ENCODE data around the gene TSSK6. TPM values are rescaled to one million over a fixed set of nuclear protein-coding genes. Genes with fewer than 3 reads are reported as not detected.
A peak's percentile ranks its signal among the peaks of the same experiment; 100 is the strongest.

Gene TSSK6
- total RNA-seq, 1 donor from 2014 or later: 1.7 TPM

DNA sequence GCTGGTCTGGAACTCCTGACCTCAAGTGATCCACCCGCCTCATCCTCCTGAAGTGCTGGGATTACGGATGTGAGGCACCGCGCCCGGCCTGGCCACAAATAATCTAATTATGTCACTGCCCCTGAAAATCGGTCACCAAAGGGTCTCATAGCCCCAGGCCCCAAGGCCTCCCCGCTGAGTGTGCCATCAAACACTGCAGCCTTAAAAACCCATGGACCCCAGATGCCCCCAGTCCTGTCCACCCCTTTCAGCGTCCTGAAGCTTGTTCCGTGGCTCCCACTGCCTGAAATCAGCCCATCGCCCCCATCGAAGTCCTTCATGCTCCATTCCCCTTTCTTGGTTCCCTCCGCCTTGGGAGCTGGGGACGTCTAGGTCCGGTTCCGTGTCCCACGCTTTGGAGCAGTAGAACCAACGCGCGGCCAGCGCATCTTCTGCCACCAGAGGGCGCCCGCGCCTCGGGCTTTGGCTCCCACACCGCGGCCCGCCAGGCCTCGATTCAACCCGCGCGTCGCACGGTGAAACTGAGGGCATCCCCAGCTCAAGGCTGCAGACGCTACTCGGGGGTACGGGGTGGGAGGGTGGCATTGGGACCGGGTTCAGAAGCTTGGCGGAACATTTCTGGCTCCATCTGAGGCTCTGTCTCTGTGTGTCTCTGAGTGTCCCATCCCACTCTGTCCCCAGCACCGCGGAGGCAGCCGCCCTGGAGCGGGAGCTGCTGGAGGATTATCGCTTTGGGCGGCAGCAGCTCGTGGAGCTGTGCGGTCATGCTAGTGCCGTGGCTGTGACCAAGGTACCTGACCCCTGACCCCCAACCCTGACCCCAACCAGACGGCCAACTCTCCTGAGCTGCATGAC, 16.8 kb upstream of the TSSK6 start:
- DNase-seq (ENCODE audit: low spot score): peak; percentile 66

DNA sequence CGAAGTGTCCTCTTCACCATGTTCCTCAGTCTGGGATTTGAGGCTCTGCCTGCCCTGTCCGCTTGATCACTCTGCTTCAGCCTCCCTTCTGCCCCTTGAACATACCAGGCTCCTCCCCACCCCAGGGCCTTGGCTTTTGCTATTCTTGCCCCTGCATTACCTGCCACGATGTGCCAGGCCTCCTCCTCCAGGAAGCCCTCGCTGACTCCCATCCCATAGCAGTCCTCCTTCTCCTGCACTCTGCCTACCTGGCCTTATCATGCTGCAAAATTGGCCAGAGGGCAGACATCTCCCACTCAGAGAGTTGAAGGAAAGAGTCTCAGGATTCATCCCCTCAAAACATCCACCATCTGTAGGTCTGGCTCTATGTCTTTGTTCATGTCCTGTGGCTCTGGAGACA, 15.5 kb upstream of the TSSK6 start:
- DNase-seq (ENCODE audit: low spot score): no peak

DNA sequence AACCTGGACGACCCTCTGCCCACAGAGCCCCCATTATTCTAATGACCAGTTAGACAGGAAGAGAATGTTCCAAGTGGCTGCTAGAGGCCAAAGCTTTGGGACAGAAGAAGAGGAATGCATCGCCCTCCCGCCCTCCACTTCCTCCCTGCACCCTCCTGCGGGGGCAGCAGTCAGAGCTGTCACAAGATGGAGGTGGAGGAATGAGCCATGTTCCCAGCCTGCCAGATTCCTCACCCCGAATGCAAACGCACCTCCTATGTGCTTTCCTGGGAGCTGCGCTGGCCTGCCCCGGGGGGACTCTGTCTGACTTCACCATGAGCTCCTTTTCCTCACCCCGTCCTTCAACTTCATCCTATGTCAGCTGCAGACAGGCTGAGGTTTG, 15.1 kb upstream of the TSSK6 start:
- DNase-seq (ENCODE audit: low spot score): no peak

DNA sequence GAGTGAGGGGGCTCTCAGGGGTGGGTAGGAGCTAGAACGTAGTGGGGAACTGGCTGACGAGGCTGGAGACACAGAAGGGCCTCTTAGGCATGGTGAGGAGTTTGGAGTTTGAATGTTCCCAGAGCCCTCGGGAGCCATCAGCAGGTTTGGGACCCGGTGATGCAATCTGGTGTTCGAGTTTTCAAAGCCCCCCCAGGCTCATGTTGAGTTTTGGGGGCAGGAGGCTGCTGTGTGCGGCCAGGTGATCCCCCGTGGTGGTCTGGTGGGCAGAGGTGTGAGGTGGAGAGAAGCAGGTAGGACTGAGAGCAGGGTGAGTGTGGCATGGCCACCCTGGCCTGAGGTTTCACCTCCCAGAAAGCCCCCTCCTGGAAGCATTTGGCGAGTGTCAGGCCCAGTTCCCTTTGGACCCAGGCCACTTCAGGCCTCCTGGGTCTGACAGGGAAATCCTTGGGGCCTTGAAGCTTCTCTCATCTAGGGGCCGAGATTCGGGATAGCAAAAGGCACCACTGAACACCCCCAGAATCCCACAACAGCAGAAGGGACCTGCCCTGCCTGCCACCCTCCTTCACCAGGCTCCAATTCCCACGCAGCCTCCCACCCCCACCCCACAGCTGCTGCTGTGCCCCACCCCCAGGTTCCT, 14.6 kb upstream of the TSSK6 start:
- DNase-seq (ENCODE audit: low spot score): no peak

DNA sequence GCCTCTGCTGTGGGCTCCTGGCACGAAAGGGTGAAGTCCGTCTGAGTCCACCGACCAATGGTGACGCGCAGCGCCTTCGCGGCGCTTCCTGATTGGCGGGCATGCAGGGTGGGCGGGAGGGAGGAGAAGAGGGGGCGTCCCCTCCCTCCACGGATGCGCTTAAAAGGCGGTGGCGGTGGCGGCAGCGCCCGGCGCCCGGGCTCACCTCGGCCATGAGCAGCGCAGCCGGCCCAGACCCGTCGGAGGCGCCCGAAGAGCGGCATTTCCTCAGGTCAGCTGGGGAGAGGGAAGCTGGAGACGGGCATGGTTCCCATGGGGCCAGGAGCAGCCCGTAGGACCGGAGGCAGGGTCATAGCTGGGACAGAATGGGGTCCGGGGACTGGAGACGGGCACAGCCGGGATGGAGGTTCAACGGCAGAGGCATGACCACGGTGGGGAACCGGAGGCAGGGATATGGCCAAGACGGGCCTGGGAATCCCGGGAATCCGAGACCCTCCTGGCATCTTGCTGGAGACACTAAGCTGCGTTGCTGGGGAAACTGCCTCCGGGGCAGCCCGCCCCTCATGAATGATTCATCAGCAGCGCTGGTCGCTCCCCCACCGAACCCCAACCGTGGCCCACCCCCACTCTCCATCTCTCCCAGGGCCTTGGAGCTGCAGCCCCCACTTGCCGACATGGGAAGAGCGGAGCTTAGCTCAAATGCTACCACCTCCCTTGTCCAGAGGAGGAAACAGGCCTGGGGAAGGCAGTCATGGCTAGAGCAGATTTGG, 13.6 kb upstream of the TSSK6 start, which contains the start of gene YJEFN3:
Gene YJEFN3 (plus strand): TSS at position 191 of the 770 bp plus-strand sequence. CDS start 22 bp downstream, at position 213.
- peak; percentile 46 for DNase-seq (ENCODE audit: low spot score)

DNA sequence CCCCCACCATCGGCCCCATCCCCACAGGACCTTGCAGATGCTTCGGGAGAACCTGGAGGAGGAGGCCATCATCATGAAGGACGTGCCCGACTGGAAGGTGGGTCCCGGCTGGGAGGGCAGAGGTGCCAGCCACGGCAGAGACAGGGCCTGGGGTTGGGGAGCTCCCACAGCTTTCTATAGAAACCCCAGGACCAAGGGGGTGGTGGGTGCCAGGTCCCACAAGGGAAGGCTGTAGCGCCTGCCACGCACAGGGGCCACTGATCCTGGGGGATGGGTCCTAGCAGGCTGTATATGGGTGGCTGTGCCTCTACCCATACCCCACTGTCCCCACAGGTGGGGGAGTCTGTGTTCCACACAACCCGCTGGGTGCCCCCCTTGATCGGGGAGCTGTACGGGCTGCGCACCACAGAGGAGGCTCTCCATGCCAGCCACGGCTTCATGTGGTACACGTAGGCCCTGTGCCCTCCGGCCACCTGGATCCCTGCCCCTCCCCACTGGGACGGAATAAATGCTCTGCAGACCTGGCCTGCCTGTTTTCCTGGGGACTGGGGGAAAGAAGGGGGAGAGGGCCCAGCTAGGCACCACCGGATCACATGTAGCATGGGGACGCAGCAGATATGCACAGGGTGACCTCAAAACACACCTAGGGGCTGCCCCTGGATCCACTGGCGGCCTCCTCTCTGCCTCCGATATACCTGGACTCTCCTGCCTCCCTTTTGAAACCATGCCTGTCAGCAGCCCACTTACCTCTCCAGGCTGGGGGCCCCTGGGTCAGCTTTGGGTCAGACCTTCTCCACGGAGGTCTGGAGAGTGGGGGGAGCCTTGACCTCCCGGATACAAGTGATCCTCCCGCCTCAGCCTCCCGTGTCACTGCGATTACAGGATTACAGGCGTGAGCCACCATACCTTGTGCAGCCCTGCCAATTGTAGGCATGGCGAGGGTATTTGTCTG, 12.6 kb upstream of the TSSK6 start:
- DNase-seq (ENCODE audit: low spot score): no peak

DNA sequence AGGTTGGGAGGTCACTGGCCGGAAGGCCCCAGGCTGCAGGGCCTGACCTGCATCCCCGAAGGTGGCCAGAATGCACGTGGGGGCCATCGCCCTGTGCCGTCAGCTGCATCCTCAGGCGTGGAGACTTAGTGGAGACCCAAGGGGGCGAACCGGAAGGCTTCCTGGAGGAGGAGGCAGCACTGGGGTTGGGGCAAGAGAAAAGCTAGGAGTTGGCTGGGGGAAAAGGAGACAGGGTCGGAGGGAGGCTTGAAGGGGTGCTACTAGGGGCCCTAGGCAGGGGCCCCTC, 12.0 kb upstream of the TSSK6 start:
- DNase-seq (ENCODE audit: low spot score): no peak

DNA sequence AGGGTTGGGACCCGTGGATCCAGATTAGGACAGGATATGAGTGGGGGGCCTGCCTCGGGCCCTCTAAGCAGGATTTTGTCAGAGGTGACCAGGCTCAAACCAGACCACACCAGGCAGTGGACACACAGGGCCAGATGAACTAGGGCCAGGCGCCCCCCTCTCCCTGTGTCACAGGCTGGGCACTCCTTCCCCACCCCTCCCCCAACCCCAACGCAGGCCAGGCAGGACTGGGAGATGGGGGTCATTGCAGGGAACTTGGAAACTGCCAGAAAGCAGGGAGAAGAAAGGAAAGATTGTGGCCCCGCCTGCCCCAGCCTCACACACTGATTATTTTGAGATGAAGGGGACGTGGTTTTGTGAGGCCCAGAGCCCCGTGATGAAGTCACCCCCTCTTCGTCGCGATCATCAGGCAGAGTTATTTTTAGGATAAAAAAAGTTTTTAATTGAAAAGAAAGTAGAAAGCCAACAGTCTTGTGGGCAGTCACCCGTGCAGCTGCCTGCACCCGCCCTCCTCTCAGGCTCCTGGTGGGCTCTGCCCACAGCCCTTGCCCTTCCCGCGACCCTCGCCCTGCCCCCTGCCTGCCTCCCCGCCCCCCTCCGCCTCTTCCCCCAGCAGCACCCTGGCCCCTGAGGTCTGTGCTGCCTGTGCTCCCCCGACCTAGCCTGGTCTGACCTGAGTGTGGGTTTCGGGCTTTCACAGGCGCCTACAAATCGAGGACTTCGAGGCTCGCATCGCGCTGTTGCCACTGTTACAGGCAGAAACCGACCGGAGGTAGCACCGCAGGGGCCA, 11.4 kb upstream of the TSSK6 start:
- no peak for DNase-seq (ENCODE audit: low spot score)

DNA sequence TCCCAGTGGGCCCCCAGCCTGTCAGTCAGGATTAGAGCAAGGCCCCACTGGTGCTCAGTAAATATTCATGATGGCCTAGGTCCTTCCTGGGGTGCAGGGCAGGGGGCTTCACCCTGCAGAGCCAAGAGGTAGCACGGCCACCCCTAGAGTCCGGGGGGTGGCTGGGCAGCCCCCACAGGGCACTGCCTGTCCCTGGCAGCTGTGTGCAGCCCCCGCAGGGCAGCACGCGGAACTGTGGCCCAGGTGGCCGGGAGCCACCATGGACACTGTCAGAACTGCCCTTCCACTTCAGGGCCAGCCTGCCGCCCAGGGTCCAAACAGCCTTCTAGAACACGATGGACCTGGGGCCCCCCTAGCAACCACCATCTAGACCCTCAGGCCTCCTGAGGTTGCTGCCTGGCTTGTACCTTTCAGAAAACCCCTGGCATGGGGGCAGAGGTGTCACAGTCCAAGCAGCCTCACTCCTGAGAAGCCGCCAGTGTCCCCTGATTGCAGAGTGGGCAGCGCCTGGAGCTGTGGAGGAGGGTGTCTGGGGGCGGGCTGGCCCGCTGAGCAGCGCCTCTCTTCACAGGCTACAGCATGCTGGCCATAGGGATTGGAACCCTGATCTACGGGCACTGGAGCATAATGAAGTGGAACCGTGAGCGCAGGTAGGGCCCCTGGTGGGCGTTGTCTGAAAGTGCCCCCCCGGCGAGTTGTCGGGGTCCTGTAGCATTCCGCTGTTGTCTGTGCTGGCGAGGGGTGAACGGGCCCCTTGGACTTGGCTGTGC, 10.4 kb upstream of the TSSK6 start:
- DNase-seq (ENCODE audit: low spot score): no peak

DNA sequence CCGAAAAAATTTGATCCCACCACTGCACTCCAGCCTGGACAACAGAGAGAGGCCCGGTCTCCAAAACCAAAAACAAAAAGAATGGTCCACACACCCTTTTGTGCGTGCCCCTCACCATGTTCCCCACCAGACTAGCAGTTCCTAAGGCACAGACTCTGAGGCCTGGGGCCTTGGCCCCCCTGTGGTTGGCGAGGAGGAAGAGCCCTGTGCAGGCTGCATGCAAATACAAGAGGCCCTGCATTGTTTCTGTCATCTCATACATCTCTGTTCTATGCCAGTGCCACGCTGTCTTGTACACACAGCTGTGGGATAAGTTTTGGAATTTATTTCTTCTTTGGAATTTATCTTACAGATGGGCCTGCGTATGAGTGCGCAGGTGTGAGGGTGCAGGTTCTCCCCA, 8.7 kb upstream of the TSSK6 start:
- DNase-seq (ENCODE audit: low spot score): no peak

DNA sequence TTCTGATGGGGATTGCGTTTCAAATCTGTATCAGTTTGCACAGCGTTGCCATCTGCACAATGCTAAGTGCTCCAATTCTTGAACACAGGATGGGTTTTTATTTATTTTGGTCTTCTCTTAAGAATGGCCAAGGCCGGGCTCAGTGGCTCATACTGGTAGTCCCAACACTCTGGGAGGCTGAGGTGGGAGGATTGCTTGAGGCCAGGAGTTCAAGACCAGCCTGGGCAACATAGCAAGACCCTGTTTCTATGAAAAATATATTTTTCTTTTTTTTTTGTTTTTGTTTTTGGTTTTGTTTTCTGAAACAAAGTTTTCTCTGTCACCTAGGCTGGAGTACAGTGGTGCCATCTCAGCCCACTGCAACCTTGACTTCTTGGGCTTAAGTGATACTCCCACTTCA, 7.8 kb upstream of the TSSK6 start:
- no peak for DNase-seq (ENCODE audit: low spot score)

DNA sequence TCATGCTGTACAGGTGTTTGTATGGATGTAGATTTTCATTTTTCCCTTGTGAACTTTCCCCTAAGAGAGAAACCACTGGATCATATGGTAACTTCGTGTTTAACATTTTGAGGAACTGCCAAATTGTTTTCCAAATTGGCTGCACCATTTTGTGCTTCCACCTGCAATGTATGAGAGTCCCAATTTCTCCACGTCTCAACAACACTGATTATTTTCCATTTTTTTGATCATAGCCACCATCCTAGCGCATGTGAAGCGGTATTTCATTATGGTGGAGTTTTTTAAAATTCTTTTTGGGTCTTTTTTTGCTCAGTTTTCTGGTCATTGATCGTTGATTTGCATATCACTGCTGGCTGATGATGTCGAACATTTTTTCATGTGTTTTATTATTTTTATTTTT, 5.6 kb upstream of the TSSK6 start:
- no peak for DNase-seq (ENCODE audit: low spot score)

DNA sequence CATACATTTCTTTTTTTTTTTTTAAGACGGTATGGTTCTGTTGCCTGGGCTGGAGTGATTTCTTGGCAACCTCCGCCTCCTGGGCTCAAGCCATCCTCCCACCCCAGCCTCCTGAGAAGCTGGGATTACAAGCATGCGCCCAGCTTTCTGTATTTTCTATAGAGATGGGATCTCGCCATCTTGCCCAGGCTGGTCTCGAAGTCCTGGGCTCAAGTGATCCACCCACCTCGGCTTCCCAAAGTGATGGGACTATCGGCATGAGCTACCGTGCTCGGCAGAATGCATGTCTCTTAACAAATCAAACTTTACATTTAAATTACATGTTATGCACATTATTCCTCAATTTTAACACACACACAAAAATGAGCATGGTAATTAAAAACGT, 1.9 kb upstream of the TSSK6 start:
- DNase-seq (ENCODE audit: low spot score): no peak

DNA sequence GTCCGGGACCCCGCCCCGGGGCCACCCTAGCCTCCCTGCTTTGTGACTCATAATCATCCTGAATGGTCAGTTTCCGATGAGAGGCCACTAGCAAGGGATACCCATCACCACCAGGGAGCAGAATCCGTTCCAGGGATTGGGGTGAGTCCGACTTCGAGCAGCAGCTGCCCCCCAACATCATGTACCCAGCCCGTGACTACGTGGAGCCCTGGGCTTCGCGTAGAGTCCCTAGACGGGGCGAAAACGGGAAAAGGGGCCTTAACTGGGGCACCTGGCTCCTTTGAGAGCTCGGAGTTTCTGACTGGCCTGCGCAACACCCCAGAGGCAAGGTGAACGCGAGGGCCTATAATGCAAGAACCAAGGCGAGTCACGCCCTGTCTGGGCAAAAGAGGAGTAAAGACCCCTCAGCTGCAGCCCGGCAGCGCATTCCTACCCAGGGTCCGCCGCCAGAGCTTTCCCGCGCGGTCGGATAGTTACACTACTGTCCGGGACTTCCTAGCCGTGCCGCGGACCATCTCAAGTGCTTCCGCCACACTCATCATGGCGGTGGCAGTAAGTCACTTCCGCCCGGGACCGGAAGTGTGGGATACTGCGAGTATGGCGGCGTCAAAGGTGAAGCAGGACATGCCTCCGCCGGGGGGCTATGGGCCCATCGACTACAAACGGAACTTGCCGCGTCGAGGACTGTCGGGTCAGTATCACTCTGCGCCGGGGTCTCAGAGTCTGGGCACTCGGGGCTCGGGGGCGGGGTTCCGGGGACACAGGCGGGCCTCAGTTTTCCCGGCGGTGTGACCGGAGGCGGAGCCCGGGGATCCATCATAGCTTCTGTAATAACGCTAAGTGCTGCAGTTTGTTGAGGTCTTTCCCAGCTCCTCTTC, 533 bp upstream of the TSSK6 start, which contains the start of gene NDUFA13:
Gene NDUFA13 (plus strand): TSS at position 584 of the 878 bp plus-strand sequence. CDS start 14 bp downstream, at position 598.
- peak; percentile 97 for DNase-seq (ENCODE audit: low spot score)

DNA sequence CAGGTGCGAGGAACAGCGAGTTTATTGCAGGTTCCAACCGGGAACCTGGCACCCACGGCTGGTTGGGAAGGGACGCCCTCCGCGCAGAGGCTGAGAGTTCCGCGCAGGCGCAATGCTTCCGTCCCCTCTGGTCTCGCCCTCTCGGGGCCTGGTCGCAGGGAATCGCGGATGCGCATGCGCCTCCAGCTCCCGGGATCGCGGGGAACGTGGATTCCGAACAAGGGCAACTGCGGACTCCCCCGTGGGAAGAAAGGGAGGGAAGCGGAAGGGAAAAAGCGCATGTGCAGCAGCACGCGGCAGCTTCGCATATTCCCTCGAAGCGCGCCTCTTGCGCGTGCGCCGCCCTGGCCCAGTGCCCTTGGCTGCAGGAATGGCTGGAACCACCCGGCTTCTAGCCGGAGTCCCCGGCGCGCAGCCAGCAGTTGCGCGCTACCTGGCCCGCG, 1.1 kb downstream of the TSSK6 start:
- DNase-seq (ENCODE audit: low spot score): peak; percentile 90

DNA sequence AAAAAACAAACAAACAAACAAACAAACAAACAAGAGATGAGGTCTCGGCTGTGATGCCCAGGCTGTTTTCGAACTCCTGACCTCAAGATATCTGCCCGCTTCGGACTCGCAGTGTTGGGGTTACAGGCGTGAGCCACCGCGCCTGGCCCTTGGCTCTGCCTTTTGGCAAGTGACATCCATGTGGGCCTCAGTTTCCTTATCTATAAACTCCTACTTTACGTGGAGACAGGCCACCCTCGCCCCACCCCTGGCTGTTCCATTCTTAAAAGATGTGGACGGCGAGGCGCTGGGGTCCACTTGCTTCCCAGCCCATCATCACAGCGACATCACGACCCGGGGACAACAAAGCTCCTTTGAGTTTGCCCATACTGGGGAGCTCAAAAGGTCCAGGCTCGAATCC, 1.7 kb downstream of the TSSK6 start:
- no peak for DNase-seq (ENCODE audit: low spot score)

DNA sequence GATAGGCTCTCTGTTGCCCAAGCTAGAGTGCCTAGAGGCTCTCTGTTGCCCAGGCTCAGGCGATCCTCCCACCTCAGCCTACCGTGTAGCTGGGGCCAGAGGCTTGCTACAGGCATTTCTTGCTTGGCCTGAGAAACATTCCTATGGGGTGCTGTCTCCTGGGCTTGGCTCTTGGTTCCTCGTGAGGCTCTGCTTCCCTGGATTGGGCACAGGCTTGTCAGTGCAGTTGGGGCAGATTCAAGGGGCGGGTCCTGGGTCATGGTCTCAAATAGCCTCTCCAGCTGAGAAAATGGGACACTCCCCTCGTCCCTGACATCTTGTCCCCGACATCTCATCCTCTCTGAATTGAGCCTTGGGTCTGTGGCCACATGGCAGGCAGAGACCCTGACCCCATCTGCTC, 4.9 kb downstream of the TSSK6 start:
- no peak for DNase-seq (ENCODE audit: low spot score)

DNA sequence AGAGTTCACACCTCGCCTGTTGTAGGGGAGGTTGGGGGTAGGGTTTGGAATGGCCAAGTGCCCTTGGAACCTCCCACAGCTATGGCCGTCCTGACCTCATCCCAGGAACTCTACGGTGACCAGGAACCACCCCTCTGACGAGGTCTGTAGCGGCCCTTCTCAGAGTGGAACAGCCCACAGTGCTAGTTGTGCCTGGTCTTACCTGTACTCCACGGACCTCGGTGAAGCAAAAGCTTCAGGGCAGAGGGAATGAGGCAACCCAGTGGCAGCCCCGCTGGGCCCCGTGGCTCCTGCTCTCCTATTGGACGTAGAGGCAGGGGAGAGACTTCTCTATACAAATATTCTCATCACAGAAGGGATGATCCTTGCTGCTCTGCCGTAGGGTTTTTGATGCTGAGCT, 7.1 kb downstream of the TSSK6 start:
- DNase-seq (ENCODE audit: low spot score): no peak

DNA sequence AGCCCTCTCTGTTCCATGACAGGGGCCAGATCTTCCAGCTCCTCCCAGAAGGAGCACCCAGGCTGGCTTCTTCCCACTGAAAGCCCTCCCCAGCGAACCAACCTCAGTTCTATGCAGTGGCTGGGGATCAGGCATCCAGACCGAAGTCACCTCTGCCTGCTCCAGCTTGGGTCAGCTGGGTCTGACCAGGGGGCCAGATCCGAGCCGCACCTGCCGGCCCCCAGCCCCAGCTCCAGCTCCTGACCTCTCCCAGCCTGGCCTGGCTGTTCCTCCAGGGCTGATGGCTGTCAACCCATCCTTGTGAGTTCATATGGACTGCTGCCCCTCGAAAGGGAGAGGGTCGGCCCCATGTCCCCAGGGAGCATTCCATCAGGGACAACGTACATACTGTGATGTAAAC, 8.0 kb downstream of the TSSK6 start:
- no peak for DNase-seq (ENCODE audit: low spot score)
